Measurements from ENCODE around the gene CBLIF. TPM values are rescaled to one million over a fixed set of nuclear protein-coding genes. Genes with fewer than 3 reads are reported as not detected.

CBLIF gene
- total RNA-seq, 1 experiment from 2014 or later, result not detected

DNA sequence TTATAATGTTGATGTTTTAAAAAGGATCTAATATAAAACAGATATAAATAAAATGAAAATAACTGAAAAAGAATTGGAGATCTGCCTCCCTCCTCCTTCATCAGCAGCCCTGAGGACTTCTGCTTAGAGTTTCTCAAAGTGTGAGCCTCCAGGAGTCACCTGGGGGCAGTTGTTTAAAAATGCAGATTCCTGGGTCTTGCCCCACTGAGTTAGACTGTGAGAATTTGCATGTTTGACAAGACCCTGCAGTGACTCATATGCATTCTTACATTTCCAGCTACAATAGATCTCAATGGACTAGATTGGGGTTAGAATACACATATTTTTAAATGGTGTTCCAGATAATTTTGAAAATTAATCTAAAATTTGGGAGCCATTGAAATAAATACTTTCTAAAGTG, 32.5 kb upstream of the CBLIF start:
- POLR2A ChIA-PET (ENCODE audit: low non-redundant PET), result no interaction called here
- Histone ChIP-seq H3K27me3 (replicated peaks; ENCODE audit: insufficient read depth, low read depth, low read length, poor library complexity) (no peaks in the 10 kb centered on the region), H3K9me3 (ENCODE audit: low read depth, low read length, poor library complexity, severe bottlenecking) (no peaks in the 10 kb centered on the region), H3K36me3 (ENCODE audit: insufficient read depth, low read length, poor library complexity, severe bottlenecking) (no peaks in the 10 kb centered on the region), H3K4me3 (ENCODE audit: low read depth, low read length, poor library complexity, severe bottlenecking) (no peak overlapping the region), H3K4me1 (ENCODE audit: insufficient read depth, low read length, poor library complexity, severe bottlenecking) (no peaks in the 10 kb centered on the region), H3K27ac (ENCODE audit: low read depth, low read length, poor library complexity, severe bottlenecking) (no peak overlapping the region)
- CTCF ChIA-PET, result no interaction called here
- intact Hi-C loops (cut with micrococcal nuclease; ENCODE audit: unreplicated experiment), result loop anchor here (2.0 kb wide), 1 partner anchor 31 kb away; no protein-coding TSS in a partner anchor
- TF ChIP-seq, protein P1, sequence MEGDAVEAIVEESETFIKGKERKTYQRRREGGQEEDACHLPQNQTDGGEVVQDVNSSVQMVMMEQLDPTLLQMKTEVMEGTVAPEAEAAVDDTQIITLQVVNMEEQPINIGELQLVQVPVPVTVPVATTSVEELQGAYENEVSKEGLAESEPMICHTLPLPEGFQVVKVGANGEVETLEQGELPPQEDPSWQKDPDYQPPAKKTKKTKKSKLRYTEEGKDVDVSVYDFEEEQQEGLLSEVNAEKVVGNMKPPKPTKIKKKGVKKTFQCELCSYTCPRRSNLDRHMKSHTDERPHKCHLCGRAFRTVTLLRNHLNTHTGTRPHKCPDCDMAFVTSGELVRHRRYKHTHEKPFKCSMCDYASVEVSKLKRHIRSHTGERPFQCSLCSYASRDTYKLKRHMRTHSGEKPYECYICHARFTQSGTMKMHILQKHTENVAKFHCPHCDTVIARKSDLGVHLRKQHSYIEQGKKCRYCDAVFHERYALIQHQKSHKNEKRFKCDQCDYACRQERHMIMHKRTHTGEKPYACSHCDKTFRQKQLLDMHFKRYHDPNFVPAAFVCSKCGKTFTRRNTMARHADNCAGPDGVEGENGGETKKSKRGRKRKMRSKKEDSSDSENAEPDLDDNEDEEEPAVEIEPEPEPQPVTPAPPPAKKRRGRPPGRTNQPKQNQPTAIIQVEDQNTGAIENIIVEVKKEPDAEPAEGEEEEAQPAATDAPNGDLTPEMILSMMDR (conservative IDR thresholded peaks at IDR 0.05; ENCODE audit: low read depth, low read length), result no peak
- no peak for TF ChIP-seq EZH2 (IDR thresholded peaks at IDR 0.05; ENCODE audit: borderline replicate concordance, low read depth, low read length, poor library complexity, severe bottlenecking)
- BruUV-seq (replicated peaks), result no TSS peak
- no peak for DNase-seq (ENCODE audit: low spot score)

DNA sequence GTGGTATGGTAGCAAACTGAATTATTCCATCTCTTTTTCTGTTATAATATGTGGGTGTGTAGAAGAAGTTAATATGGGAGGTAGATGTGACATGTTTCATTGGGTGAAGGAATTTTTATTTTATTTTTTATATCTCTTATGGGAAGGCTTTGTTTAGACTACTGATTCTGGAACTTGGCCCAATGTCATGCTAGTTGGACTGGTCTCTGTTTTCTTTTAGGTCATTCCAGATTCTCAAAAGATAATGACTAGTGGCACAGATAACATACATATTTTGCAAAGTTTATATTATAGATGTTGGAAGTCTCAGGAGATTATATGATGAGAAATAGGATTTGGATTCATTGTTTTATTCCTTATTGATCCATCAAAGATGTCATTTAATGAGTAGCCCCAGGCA, 32.0 kb upstream of the CBLIF start:
- H3K27ac ChIP-seq (ENCODE audit: low read depth, low read length, poor library complexity, severe bottlenecking), result no peak overlapping the region
- TF ChIP-seq EZH2 (IDR thresholded peaks at IDR 0.05; ENCODE audit: borderline replicate concordance, low read depth, low read length, poor library complexity, severe bottlenecking), result no peak
- TF ChIP-seq, protein P1 (conservative IDR thresholded peaks at IDR 0.05; ENCODE audit: low read depth, low read length), result no peak
- no peaks in the 10 kb centered on the region for H3K27me3 ChIP-seq (replicated peaks; ENCODE audit: insufficient read depth, low read depth, low read length, poor library complexity)
- POLR2A ChIA-PET (ENCODE audit: low non-redundant PET), result no interaction called here
- BruUV-seq (replicated peaks), result no TSS peak
- no peaks in the 10 kb centered on the region for H3K36me3 ChIP-seq (ENCODE audit: insufficient read depth, low read length, poor library complexity, severe bottlenecking)
- H3K4me1 ChIP-seq (ENCODE audit: insufficient read depth, low read length, poor library complexity, severe bottlenecking), result no peaks in the 10 kb centered on the region
- CTCF ChIA-PET, result no interaction called here
- no peak overlapping the region for H3K4me3 ChIP-seq (ENCODE audit: low read depth, low read length, poor library complexity, severe bottlenecking)
- intact Hi-C loops (cut with micrococcal nuclease; ENCODE audit: unreplicated experiment), result no loop called here
- no peaks in the 10 kb centered on the region for H3K9me3 ChIP-seq (ENCODE audit: low read depth, low read length, poor library complexity, severe bottlenecking)
- DNase-seq (ENCODE audit: low spot score), result no peak

DNA sequence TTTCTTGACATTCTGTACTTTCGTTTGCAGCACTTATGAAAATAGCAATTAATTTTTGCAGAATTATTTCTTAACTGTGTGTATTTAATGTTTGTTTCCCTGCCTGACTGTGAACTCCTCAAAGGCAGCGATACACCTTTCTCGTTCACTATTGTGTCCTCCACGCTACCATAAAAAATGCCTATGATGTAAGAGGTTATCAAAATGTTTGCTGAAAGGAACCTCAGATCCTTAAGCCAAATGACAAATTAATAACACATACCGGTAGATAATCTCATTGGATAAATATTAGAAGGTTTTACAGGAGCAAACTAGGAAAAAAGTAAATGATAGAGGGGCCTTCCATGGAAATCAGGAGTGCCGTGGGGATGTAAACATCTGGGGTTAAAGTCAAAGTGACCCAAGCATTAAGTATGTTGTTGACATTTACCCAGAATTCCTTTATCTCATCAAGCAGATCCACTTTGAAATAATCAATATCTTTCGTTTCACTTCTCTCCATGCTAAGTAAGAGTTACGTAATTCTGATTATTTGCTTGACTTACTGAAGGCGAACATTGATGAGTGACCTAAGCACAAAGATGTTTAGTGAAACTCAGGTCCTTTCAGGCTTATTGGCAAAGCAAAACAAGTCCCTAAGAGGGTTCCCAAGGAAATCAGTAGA, 30.7 kb upstream of the CBLIF start:
- DNase-seq (ENCODE audit: low spot score), result no peak
- POLR2A ChIA-PET (ENCODE audit: low non-redundant PET), result no interaction called here
- Histone ChIP-seq H3K4me3 (ENCODE audit: low read depth, low read length, poor library complexity, severe bottlenecking) (no peak overlapping the region), H3K36me3 (ENCODE audit: insufficient read depth, low read length, poor library complexity, severe bottlenecking) (no peaks in the 10 kb centered on the region), H3K27me3 (replicated peaks; ENCODE audit: insufficient read depth, low read depth, low read length, poor library complexity) (no peaks in the 10 kb centered on the region), H3K27ac (ENCODE audit: low read depth, low read length, poor library complexity, severe bottlenecking) (no peak overlapping the region), H3K9me3 (ENCODE audit: low read depth, low read length, poor library complexity, severe bottlenecking) (no peaks in the 10 kb centered on the region), H3K4me1 (ENCODE audit: insufficient read depth, low read length, poor library complexity, severe bottlenecking) (no peaks in the 10 kb centered on the region)
- no TSS peak for BruUV-seq (replicated peaks)
- CTCF ChIA-PET, result no interaction called here
- TF ChIP-seq, protein P1 (conservative IDR thresholded peaks at IDR 0.05; ENCODE audit: low read depth, low read length), result no peak
- TF ChIP-seq EZH2 (IDR thresholded peaks at IDR 0.05; ENCODE audit: borderline replicate concordance, low read depth, low read length, poor library complexity, severe bottlenecking), result no peak
- intact Hi-C loops (cut with micrococcal nuclease; ENCODE audit: unreplicated experiment), result no loop called here

Data from A673 (cell line).